COLO829 (cell line): ENCODE measurements around the gene PPP3CA.
"Not testable (repeated sequence)": the region's sequence is repeated elsewhere in the genome, so short reads cannot be mapped to it uniquely, and the experiment has no call there.

Source experiments
- DNase-seq: peaks from one replicate; pipeline ENCODE4 v3.0.0; 2012; ENCODE audit warnings: low spot score

PPP3CA gene

DNA sequence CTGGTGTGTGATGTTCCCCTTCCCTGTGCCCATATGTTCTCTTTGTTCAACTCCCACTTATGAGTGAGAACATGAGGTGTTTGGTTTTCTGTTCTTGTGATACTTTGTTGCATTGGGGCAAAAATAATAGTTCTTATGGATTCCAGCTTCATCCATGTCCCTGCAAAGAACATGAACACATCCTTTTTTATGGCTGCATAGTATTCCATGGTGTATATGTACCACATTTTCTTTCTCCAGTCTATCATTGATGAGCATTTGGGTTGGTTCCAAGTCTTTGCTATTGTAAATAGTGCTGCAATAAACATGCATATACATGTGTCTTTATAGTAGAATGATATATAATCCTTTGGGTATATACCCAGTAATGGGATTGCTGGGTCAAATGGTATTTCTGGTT is 254.7 kb downstream of the PPP3CA start:
- not testable (repeated sequence) for DNase-seq

DNA sequence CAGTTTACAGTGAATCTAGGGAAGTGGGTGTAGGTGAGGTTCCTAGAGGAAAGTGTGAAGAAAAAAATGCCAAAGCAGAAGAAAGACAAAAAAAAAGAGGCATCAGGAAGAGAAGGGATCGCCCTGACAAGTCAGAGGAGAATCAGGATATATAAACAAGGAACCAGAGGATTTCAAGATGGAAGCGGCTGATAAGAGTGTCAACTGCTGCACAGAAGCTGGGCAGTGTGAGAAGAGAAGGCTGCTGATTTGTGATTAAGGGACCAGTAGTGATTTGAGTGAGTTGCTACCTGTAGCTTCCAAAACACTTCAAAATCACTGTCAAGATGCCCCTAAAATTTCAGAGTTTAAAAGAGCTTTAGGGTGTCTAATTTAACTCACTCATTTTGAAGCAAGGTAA is 258.2 kb downstream of the PPP3CA start:
- no peak for DNase-seq

DNA sequence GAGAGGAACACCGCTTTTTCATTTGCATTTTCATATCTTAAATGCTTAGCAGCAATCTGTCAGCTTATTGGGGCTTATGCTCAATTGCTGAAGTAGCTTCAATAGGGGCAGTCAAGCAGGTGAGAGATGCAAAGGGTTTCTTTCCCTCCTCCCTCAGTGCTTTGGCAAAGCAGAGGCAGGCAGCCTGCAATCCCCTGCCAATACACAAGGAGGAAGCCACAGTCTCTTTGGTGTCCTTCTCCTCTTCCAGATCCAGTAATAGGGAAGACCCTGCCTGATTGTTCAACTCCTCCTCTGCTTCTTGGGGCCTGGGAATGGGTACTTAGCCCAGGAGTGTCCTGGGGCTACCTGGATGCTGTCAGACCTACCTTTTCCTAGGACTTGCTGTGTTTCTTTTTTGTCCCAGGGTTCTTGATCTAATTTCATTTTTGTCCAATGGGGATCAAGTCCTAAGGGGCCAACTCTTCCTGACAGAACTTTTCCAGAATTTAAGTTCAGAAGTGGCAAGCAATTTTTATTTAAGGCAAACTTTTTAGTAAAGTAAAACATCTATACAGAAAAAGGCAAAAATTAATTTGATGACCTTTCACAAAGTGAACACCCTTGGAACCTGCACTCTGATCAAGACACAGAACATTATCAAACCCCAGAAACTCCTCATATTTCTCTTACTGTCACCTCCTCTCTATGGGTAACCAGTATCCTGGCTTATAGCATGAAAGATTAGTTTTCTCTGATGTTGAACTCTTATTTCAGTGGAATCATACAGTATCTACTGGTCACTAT is 260.3 kb downstream of the PPP3CA start:
- DNase-seq, result no peak

DNA sequence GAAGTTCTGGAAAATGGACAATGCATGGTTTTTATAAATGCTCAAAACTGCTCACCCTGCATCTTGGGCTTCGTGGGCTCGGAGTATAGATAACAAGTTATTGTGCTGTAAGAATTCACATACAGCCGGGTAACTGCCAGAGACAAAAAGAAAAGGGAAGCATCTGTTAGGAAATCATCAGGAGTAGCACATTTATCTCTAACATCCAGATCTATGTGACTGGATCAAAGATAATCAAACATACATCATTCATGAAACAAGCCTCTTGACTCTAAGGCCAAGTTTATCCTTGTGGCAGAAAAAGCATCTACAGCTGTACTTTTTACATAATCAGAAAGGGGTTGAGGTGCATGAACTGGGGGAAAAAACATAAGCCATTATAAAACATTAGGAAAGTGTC is 264.2 kb downstream of the PPP3CA start:
- no peak for DNase-seq

DNA sequence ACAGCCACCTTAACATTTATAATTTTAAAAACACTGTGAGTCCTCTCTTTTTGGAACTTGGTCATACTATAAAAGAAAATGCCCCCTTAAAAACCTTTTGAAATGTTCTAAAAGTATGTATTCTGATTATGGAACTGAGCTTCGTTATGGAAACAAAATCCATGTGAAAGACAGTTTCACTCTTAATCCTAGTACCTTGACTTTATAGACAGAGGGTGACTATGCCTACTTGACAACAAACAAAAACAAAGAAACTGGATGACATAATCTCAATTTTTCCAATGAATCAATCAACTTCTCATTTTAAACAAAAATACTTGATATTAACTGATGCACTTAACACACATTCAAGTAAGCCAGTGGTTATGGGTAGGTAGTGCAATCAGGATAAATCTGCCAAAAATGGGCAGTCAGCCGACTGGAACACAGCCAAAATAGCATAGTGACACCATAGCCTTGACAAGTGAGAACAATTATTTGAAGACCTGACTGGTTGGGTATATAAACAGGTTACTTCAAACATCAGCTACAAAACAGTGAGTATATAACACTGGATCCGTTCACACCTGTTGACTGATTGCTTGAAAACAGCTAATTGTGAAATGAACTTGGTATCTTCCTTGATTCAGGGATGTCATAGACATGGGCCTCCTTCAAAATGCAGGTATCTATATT is 265.5 kb downstream of the PPP3CA start:
- DNase-seq, result no peak

DNA sequence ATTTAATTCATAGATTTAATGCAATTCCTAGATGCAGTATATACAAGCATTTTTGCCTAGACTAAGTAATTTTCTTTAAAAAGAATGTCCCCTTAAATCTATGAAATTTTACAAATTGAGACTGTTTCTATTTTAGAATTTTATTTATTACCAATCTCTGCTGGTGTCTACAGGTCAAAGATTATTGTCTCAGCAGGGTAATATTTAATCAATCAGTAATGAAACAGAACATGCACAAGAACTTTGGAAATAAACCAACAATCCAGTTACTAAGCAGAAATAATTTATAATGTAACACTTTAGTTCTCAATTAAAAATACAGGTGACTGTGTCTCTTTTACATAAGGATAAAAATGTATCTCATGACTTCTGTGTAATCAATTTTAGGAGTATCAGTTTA is 266.2 kb downstream of the PPP3CA start:
- no peak for DNase-seq

DNA sequence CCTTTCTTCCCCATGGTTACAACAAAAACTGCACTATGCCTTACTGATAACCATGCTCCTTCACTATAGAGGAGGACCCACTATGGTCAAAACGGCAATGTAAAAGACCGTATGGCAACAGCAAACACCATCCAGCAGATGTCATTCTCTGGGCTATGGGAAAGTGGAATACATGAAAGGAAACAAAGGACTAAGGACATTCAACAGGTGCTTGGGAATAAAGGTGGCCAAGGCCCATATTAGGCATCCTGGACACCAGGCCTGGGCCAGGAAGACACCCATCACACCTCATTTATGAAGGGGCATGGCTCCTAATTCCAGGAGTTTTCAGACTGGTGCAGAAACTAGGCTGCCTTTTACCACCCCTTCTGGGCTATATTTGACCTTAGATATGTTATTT is 268.4 kb downstream of the PPP3CA start:
- DNase-seq, result no peak

DNA sequence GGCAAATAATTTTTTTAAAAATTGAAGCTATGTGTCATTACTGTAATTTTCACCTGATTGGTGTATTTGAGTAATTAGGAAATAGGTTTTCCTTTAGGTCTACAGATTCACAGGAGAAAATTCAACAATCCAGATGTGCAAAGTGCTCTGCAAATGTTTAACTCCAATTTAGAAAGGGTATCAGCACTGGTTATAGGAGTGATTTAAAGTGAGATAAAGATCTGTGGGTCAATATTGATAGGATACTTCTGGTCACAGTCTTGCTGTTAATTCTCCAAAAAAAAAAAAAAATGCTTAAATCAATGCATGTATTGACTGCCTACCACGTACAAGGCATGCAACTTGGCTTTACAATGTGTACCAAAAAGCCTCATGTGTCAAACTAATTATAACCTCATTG is 271.3 kb downstream of the PPP3CA start:
- DNase-seq, result no peak

DNA sequence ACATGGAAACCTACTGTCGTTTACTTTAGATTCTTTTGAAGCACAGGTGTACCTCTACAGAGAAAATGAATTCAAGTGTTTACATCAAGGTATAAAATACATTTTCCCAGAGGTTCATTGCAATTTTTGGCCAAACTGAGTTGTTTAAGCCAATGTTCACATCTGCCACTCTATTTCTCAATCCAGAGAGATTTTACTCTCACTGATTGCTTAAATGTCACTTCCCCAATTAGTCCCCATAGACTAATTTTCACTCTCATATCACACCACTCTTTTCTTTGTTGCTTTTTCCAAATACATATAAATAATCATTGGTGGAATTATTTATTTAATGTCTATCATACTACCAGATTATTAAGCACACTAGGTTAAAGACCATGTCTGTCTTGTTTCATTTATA is 271.8 kb downstream of the PPP3CA start:
- DNase-seq, result no peak

DNA sequence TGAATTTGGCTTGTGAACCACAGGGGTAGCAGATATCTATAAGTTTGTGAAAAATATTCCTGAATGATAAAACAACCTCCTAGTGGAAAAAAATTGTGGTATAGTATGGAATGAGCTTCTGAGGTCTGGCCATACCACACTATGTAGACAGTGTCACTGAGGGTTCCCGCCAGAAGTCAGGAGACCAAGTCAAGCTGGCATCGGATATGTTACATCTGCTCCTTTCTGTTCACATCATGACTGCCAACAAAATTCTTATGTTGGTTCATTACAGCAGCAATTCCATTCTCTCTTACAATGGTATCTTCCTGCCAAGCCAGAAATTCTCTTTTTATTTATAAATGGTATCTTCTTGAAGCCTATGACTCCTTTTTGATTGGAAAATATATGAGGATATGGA is 273.0 kb downstream of the PPP3CA start:
- DNase-seq, result no peak

DNA sequence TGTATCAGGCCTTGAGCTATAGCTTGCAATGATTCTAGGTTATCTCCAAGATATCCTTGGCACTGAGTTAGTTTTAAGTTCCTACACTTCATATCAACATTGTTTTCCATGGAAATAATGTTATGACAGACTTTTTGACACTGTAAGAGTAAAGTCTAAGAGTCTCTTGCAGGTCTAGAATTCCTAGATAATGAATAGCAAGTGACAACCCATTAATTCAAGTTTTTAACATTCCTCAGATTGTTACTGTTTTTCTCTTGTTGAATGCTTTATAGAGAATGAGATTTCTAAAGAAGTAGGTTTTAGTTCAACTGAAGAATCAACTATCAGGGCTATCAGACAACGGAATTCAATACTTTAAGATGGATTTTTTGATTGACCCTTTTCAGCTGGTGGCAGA is 276.1 kb downstream of the PPP3CA start:
- no peak for DNase-seq

DNA sequence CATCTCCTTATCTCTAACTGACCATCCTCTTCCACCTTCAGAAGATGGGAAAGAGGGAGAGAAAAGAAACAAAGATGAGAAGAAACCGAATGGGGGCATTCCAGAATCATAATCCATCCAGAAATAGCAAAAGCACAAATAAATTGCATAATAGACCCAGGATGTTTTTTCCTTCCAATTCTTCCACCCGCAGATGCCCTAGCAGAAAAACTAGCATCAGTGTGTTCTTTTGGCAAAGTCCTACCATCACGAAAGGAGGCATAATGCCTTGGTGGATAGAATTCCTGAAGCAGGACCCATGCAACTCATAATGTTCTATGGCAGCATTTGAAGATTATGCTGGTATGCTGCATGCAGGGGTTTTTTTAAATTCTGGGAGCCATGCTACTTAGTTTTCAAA is 279.2 kb downstream of the PPP3CA start:
- no peak for DNase-seq

DNA sequence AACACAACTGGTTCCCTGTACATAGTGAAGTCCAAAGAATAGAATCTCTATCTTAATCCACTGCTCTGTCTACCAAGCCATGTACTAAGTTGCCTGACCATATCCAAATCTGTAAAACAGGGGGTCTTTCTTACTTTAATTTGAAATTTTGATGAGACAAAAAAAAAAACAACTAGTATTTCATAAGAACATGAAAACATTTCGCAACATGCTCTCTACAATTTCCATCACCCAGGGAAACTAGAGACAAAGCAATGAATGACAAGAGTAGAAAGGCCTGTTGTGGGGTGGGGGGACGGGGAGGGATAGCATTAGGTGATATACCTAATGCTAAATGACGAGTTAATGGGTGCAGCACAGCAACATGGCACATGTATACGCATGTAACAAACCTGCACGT is 279.9 kb downstream of the PPP3CA start:
- no peak for DNase-seq

DNA sequence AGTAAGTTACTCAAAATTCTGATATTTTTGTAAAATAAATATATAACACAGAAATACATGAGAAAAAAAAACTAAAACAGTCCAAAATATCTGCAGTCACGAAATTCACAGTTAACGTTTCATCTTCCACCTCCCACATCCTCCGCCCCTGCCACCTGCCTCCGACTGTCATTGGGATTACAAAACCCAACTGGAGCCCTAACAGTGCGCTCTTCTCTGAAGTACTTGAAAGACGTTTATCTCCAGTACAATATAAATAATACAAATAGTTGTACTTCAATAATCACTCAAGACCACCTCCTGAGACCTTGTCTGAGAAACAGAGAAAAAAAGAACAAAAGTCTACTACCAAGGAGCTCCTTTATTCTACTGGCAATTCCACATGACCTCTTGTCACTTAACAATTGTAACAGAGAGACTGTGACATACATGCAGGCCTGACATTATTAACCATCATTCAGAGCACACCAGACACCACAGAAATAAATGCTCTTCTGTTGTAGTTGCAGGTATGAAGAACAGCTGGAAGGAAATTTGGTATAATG is 280.6 kb downstream of the PPP3CA start:
- no peak for DNase-seq

DNA sequence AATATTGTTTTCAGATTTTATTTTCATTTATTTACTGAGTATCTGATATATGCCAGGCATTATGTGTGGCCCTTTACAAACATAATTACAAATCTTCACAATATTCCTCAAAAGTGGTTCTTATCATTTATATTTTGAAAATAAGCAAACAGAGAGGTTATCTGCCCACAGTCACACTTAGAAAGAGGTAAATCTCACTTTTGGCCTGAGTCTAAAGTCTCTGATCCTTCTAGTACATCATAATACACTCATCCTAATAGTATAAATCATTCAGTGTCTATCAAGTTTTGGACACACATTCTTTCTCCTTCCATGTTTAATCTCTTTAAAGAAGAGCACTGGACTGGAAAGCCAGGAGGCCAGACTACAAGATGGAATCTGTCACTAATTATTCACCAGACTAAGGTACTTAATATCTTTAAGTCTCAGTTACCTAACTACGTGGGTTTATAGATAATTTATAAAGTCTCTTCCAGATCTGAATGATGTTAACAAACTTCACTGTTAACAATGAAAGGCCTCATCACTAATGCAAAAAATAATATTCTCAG is 281.3 kb downstream of the PPP3CA start:
- no peak for DNase-seq

DNA sequence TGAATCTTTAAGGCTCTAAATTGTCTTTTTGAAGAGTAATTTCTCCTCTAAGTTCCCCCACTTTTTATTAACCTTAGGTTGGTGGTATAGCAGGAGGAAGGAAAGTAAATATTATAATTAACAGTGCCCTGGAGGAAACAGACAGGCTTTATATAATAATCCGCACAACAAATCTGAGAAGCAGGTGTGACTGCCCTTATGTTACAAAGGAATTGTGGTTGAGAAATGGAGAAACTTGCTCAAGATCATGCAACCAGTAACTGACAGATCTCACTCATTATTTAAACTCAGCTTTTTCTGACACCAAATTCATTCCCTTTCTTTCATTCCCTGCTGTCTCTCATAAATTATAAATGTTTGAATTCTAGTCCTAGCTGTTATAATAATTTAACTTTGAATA is 282.0 kb downstream of the PPP3CA start:
- no peak for DNase-seq

DNA sequence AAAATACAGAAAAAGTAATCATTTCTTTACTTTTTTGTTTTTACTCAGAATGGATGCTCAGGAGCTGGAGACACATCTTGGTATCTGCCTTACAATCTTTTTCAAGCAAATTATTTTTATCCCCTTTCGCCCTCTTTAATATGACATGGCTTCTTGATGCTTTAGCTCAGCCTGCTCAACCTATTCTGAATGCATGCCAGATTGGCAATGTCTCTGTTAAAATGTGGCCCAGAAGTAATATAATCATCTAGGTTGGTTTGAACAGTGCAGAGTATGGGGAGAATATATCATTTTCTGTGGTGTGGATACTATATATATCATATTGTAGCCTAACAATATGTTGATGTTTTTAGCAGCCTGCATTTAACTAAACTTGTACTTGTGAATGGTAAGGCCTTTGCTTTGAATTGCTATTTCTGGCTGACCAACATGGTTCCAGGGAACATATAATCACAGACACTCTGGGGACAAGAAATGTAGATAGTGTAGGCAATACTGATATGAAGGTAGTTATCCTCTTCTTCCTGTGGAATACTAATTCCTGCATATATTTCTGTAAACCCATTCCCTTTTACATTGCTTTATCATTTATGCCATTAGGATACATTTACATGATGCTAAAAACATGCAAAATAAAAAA is 282.7 kb downstream of the PPP3CA start:
- no peak for DNase-seq

DNA sequence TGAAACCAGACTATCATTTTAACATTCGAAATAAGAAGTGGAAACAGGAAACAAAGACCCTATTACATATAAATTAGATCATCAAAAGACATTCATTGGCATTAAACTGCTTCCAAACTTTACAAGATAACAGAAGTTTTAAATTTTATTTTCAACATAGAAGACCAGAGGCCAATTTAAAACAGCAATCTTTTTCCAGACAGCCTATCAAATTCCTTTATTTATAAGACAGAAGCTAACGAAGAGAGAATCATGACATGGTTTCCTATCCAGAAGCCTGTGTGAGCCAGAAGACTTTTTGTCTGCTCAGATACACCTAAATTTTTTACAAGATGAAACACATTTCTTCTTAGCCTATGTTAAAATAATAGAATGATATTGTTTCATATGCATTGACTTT is 291.9 kb downstream of the PPP3CA start:
- no peak for DNase-seq

DNA sequence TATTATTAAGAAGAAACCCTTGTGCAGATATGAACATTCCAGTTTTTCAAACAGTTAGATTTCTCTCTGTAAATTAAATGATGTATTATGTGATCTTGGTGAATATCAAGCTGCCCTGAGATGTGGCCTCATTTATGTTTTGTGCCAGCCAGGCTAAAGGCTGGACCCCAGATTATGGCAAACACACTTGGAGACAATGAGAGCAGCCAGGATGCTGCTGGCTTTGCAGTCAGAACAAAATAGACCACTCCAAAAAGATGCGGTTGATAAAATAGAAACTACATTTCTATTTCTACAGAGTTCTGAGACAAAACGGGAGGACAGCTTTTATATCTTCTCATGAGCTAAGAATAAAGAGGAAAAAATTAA is 296.5 kb downstream of the PPP3CA start:
- no peak for DNase-seq

DNA sequence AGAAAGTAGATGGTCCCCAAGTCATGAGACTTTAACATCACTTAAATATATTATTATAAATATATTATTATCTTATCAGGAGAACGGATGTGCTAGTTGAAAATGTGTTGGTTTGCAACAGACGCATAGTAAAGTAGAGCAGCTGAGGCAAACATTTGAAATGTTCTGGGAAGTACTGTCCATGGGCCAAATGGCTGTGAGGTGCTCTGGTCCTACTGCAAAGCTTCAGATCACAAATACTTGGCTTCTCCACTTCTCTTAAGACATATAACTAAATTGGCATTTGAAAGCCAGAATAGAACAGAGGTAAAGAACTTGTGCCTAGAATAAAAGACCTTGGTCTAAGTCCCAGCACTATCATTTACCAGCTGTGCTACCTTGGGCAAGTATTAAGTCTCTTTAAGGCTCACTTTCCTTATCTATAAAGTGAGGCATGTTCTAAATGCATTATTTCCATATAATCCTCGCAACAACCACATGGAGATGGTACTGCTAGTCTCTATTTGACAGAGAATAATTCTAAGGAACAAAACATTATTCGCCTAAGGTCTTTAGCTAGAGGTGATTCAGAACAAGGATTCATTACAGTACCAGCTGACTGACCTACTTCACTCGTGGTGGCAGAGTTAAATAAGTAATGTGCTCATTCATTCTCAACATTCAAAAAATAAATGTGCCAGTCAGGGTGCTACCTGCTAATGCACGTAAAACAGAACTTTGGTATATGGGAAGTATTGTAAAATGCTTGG is 297.1 kb downstream of the PPP3CA start:
- DNase-seq, result no peak

DNA sequence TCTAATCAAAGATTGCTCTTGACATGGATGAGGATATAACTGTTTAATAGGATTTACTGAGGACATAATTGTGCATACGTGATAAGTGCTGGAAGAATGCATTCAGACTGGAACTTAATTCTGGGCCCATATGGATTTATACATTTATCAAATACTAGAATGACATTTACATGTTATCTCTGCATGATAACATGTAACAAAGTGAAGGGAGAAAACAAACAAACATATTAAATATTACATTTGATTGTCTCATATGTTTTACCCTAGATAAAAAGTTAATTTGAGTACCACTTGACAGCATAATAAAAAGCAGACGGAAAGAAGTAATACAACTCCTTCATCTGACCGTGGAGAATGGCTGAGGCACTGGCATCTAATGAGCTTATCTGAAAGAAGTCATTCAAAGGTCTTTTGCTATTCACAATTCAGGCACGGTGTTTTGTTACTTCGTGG is 297.8 kb downstream of the PPP3CA start:
- no peak for DNase-seq

DNA sequence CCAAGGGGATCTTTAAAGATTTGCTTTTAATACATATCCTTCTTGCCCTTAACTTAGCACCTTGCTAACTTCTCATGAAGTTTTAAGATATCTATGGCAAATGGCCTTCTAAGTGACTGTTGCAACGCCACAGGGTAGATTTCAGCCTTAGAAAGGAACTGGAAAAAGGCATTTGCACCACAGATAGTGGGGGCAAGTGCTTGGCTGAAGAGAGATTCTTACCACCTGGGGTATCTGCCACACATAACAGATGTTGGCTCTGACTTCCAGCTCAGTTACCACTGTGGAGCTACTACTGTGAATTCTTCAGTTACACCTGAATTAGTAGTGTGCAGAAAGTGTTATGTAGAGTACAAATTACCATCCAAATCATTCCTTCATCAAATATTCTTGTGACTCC is 302.6 kb downstream of the PPP3CA start:
- no peak for DNase-seq
